ENCODE measurements around the gene THAP7. TPM values are rescaled to one million over a fixed set of nuclear protein-coding genes. Genes with fewer than 3 reads are reported as not detected.

THAP7 gene
- total and polyA plus RNA-seq, 2 donors (not counting 1 experiment from before 2014, with no cell fraction given), result 37.7 to 70.1 TPM

DNA sequence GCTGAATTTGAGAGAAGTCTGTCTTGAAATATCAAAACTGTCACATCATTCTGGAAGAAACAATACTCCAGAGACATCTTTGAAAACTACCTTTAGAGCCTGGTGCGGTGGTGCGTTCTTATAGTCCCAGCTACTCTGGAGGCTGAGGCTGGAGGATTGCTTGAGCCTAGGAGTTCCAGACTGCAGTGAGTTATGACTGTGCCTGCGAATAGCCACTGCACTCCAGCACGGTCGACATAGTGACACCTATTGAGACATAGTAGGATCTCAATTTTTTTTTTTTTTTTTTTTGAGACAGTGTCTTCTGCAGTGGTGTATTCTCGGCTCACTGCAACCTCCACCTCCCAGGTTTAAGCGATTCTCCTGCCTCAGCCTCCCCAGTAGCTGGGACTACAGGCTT, 46.4 kb downstream of the THAP7 start:
- no peak for DNase-seq
- Histone ChIP-seq H4K20me1 (ENCODE audit: control insufficient read depth, insufficient read depth, low read length, poor library complexity, severe bottlenecking) (peaks cover 29% of the 10 kb centered on the region), H3K27me3 (replicated peaks in 1 of 4; ENCODE audit: control extremely low read depth in 1 of 4, control insufficient read depth in 3 of 4, insufficient read depth in 4 of 4, low read length in 3 of 4) (peaks cover 0 to 26% (median 7%) of the 10 kb centered on the region in 4 experiments), H3K9ac (ENCODE audit: low read length) (no peak overlapping the region), H2AFZ (ENCODE audit: insufficient read depth, low read depth, low read length, poor library complexity, severe bottlenecking) (no peak overlapping the region), H3K9me3 (ENCODE audit: control extremely low read depth in 1 of 3, control insufficient read depth in 2 of 3, insufficient read depth in 1 of 3, low read length in 2 of 3) (no peaks in the 10 kb centered on the region), H3K79me2 (ENCODE audit: control insufficient read depth, insufficient read depth, low read length) (peaks cover 13% of the 10 kb centered on the region), H3K4me2 (replicated peaks; ENCODE audit: low read depth, low read length, poor library complexity, severe bottlenecking) (no peak overlapping the region), H3K4me3 (ENCODE audit: control extremely low read depth in 1 of 5, extremely low read depth in 1 of 5, insufficient read depth in 1 of 5, low read depth in 2 of 5, low read length in 4 of 5) (no peak overlapping the region), H3K36me3 (replicated peaks in 1 of 2; ENCODE audit: control extremely low read depth in 1 of 2, control insufficient read depth in 1 of 2, extremely low read depth in 1 of 2, insufficient read depth in 2 of 2, low read length in 1 of 2) (peaks cover 2 to 33% of the 10 kb centered on the region in 2 experiments), H3K4me1 (ENCODE audit: control insufficient read depth in 2 of 2, insufficient read depth in 2 of 2, low read length in 2 of 2) (peaks cover 16 to 18% of the 10 kb centered on the region in 2 donors), H3K27ac (ENCODE audit: low read length in 2 of 2) (no peak overlapping the region)
- Mint-ChIP-seq H3K4me3 (no peak overlapping the region), H3K4me1 (peaks cover 16% of the 10 kb centered on the region), H3K9me3 (ENCODE audit: insufficient read depth) (no peaks in the 10 kb centered on the region), H3K27me3 (peaks cover 10% of the 10 kb centered on the region), H3K27ac (no peak overlapping the region)
- 87% methylated on average over 3 of the region's 7 CpGs for WGBS (ENCODE audit: insufficient coverage)
- TF ChIP-seq EZH2 (IDR thresholded peaks at IDR 0.05; ENCODE audit: borderline replicate concordance, insufficient read depth, low read depth, low read length, poor library complexity, severe bottlenecking), result no peak
- TF ChIP-seq, protein P1, sequence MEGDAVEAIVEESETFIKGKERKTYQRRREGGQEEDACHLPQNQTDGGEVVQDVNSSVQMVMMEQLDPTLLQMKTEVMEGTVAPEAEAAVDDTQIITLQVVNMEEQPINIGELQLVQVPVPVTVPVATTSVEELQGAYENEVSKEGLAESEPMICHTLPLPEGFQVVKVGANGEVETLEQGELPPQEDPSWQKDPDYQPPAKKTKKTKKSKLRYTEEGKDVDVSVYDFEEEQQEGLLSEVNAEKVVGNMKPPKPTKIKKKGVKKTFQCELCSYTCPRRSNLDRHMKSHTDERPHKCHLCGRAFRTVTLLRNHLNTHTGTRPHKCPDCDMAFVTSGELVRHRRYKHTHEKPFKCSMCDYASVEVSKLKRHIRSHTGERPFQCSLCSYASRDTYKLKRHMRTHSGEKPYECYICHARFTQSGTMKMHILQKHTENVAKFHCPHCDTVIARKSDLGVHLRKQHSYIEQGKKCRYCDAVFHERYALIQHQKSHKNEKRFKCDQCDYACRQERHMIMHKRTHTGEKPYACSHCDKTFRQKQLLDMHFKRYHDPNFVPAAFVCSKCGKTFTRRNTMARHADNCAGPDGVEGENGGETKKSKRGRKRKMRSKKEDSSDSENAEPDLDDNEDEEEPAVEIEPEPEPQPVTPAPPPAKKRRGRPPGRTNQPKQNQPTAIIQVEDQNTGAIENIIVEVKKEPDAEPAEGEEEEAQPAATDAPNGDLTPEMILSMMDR (IDR thresholded peaks at IDR 0.05), result no peak
- CTCF ChIA-PET, result interaction anchor here (0.7 kb wide), 1 partner anchor 35 kb away, joined by 3 read pairs; no protein-coding TSS in a partner anchor
- POLR2A ChIA-PET, result no interaction called here
- ATAC-seq (ENCODE audit: low read depth), result no peak
- intact Hi-C loops (cut with micrococcal nuclease), result loop anchor here (5.0 kb wide), 1 partner anchor 38 kb away; the partner anchor contains the start of gene CRKL

DNA sequence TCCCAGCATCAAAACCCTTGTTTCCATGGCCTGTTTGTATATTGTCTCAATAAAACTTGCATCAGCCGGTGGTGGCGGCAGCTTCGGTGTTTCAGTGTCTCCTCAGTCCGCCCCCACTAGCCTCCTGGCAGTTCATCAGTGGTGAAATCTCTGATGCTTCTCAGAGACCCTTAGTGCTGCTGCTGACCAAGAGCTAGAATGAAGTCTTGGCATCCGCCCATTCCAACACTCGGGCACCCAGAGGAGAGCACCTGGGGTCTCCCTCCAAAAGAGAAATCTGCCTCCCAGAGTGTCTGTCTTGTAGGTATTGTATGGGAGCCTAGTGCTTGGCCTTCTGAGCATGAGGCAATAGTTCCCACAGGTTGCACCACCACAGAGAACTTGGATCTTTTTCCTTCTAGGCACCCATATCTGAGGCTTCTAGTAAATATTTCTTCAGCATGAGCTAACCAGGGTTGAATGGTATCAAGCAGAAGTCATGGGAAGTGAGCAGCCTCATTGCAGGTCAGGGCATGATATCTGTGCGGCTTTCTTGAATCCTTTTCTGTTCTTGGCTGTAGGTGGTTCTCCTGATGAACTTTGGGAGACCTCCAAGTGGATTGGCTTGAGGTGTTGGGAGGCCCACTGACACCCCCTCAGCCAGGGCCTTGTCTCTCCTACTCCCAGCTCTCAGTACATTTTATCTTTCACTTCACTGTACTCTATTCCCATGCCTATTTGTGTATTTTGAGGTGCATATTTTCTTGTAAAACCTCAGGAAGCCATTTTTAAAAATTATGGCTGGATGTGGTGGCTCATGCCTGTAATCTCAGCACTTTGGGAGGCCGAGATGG, 48.0 kb downstream of the THAP7 start:
- Histone ChIP-seq H3K27me3 (replicated peaks in 1 of 4; ENCODE audit: control extremely low read depth in 1 of 4, control insufficient read depth in 3 of 4, insufficient read depth in 4 of 4, low read length in 3 of 4) (peaks cover 0 to 20% (median 5%) of the 10 kb centered on the region in 4 experiments), H3K4me2 (replicated peaks; ENCODE audit: low read depth, low read length, poor library complexity, severe bottlenecking) (no peak overlapping the region), H3K9me3 (ENCODE audit: control extremely low read depth in 1 of 3, control insufficient read depth in 2 of 3, insufficient read depth in 1 of 3, low read length in 2 of 3) (no peaks in the 10 kb centered on the region), H3K9ac (ENCODE audit: low read length) (no peak overlapping the region), H3K4me1 (ENCODE audit: control insufficient read depth in 2 of 2, insufficient read depth in 2 of 2, low read length in 2 of 2) (peaks cover 16 to 18% of the 10 kb centered on the region in 2 donors), H3K27ac (ENCODE audit: low read length in 2 of 2) (no peak overlapping the region), H3K79me2 (ENCODE audit: control insufficient read depth, insufficient read depth, low read length) (peaks cover 19% of the 10 kb centered on the region), H4K20me1 (ENCODE audit: control insufficient read depth, insufficient read depth, low read length, poor library complexity, severe bottlenecking) (peaks cover 40% of the 10 kb centered on the region), H2AFZ (ENCODE audit: insufficient read depth, low read depth, low read length, poor library complexity, severe bottlenecking) (no peak overlapping the region), H3K36me3 (replicated peaks in 1 of 2; ENCODE audit: control extremely low read depth in 1 of 2, control insufficient read depth in 1 of 2, extremely low read depth in 1 of 2, insufficient read depth in 2 of 2, low read length in 1 of 2) (peaks cover 4 to 44% of the 10 kb centered on the region in 2 experiments), H3K4me3 (ENCODE audit: control extremely low read depth in 1 of 5, extremely low read depth in 1 of 5, insufficient read depth in 1 of 5, low read depth in 2 of 5, low read length in 4 of 5) (no peak overlapping the region)
- intact Hi-C loops (cut with micrococcal nuclease), result no loop called here
- WGBS (ENCODE audit: insufficient coverage), result 94% methylated on average over 5 of the region's 8 CpGs
- Mint-ChIP-seq H3K27me3 (peaks cover 5% of the 10 kb centered on the region), H3K9me3 (ENCODE audit: insufficient read depth) (no peaks in the 10 kb centered on the region), H3K4me1 (peaks cover 16% of the 10 kb centered on the region), H3K4me3 (no peak overlapping the region), H3K27ac (no peak overlapping the region)
- CTCF ChIA-PET, result interaction anchor here (0.6 to 1.1 kb wide), 2 partner anchors 68 to 711 kb away, joined by 3 read pairs; no protein-coding TSS in a partner anchor
- DNase-seq (no peak), ATAC-seq (ENCODE audit: low read depth) (no peak)
- TF ChIP-seq, protein P1 (IDR thresholded peaks at IDR 0.05), result no peak
- no peak for TF ChIP-seq EZH2 (IDR thresholded peaks at IDR 0.05; ENCODE audit: borderline replicate concordance, insufficient read depth, low read depth, low read length, poor library complexity, severe bottlenecking)
- POLR2A ChIA-PET, result no interaction called here
